Left cardiac atrium (tissue), 4 donors: Measurements from ENCODE around the gene RAPGEF2. TPM values are rescaled to one million over a fixed set of nuclear protein-coding genes. Genes with fewer than 3 reads are reported as not detected.
"Not testable (repeated sequence)": the region's sequence is repeated elsewhere in the genome, so short reads cannot be mapped to it uniquely, and the experiment has no call there.

Experiments
- ATAC-seq, 2 donors: fragments of 200-7000 bp; cut with Tn5 transposase; one replicate each; pipeline ENCODE4 v1.9.1; 2020; ENCODE audit warnings: mild to moderate bottlenecking in 2 of 2, moderate library complexity in 2 of 2
- DNase-seq: peaks from one replicate; pipeline ENCODE4 v3.0.0-alpha.2; 2020
- intact Hi-C, 2 donors: fragments of 100-400 bp; cut with DNase I; formaldehyde crosslinking; loops; one replicate each; pipeline versions ENCODE4 v1.14.1 to v1.15.1; 2022 to 2023
- total RNA-seq, 2 donors: library from RNA; stranded (reverse); fragmentation: NEBNext Ultra II Directional; extraction: Animal tissue kit (Norgen Biotek cat#: 25700); gene quantifications; one replicate each; pipeline ENCODE4 v1.2.1, GENCODE V29; 2021
- donor health status: DM: no; HTN: yes; CAD: no.
- donor health status: DM: no; HTN: yes; CAD: no; lungs with severe emphysema.
- donor health status: DM: yes; HTN: yes; CAD: no.
- donor health status: Dilated cardiomyopathy.

RAPGEF2 gene
- total RNA-seq, 2 donors from 2014 or later: 28.0 to 38.0 TPM

- intact Hi-C loops: no loop called here
- ATAC-seq: peak in 1 of 2 donors; percentile 62
- no peak for DNase-seq
Observed at GRCh38 chr4:159358226-159358625, 255.3 kb downstream of the RAPGEF2 start.

GRCh38 chr4:159360549-159360948, 257.7 kb downstream of the RAPGEF2 start:
- no peak for ATAC-seq
- intact Hi-C loops: no loop called here
- no peak for DNase-seq

- DNase-seq (no peak), ATAC-seq (no peak)
- intact Hi-C loops: no loop called here
Observed at GRCh38 chr4:159363361-159363760, 260.5 kb downstream of the RAPGEF2 start.

GRCh38 chr4:159366966-159367780, 264.3 kb downstream of the RAPGEF2 start:
- intact Hi-C loops: no loop called here
- ATAC-seq: no peak
- DNase-seq: no peak

GRCh38 chr4:159367781-159368080, 264.9 kb downstream of the RAPGEF2 start:
- ATAC-seq (no peak), DNase-seq (no peak)
- intact Hi-C loops: no loop called here

- ATAC-seq: no peak
- intact Hi-C loops: no loop called here
- DNase-seq: no peak
Observed at GRCh38 chr4:159368320-159368719, 265.4 kb downstream of the RAPGEF2 start.

GRCh38 chr4:159369256-159369655, 266.4 kb downstream of the RAPGEF2 start:
- DNase-seq: no peak
- intact Hi-C loops: no loop called here
- peak in 1 of 2 donors; percentile 26 for ATAC-seq

- DNase-seq: no peak
- intact Hi-C loops: no loop called here
- no peak for ATAC-seq
Observed at GRCh38 chr4:159370286-159370685, 267.4 kb downstream of the RAPGEF2 start.

GRCh38 chr4:159374749-159375530, 272.1 kb downstream of the RAPGEF2 start:
- DNase-seq (no peak), ATAC-seq (no peak)
- intact Hi-C loops: no loop called here

- ATAC-seq (no peak), DNase-seq (no peak)
- intact Hi-C loops: no loop called here
Observed at GRCh38 chr4:159376289-159376688, 273.4 kb downstream of the RAPGEF2 start.

- ATAC-seq: no peak
- DNase-seq: no peak
- intact Hi-C loops: no loop called here
Observed at GRCh38 chr4:159378056-159378616, 275.3 kb downstream of the RAPGEF2 start.

- intact Hi-C loops: not testable (repeated sequence)
Observed at GRCh38 chr4:159379064-159379463, 276.2 kb downstream of the RAPGEF2 start.

GRCh38 chr4:159379836-159380235, 277.0 kb downstream of the RAPGEF2 start:
- no peak for ATAC-seq
- intact Hi-C loops: no loop called here

More at GRCh38 chr4:159379064-159379463, 276.2 kb downstream of the RAPGEF2 start:
- not testable (repeated sequence) for ATAC-seq, DNase-seq

GRCh38 chr4:159382856-159383561, 280.1 kb downstream of the RAPGEF2 start:
- ATAC-seq: no peak
- no peak for DNase-seq
- intact Hi-C loops: no loop called here

More at GRCh38 chr4:159379836-159380235, 277.0 kb downstream of the RAPGEF2 start:
- no peak for DNase-seq

GRCh38 chr4:159383562-159383931, 280.7 kb downstream of the RAPGEF2 start:
- ATAC-seq (no peak), DNase-seq (no peak)
- intact Hi-C loops: no loop called here

GRCh38 chr4:159384017-159384416, 281.1 kb downstream of the RAPGEF2 start:
- DNase-seq (no peak), ATAC-seq (no peak)
- intact Hi-C loops: no loop called here

- ATAC-seq (no peak), DNase-seq (no peak)
- intact Hi-C loops: no loop called here
Observed at GRCh38 chr4:159384632-159385031, 281.8 kb downstream of the RAPGEF2 start.

- ATAC-seq (no peak), DNase-seq (no peak)
- intact Hi-C loops: no loop called here
Observed at GRCh38 chr4:159386620-159387019, 283.7 kb downstream of the RAPGEF2 start.

- DNase-seq (no peak), ATAC-seq (no peak)
- intact Hi-C loops: no loop called here
Observed at GRCh38 chr4:159389756-159390155, 286.9 kb downstream of the RAPGEF2 start.

GRCh38 chr4:159390648-159391047, 287.8 kb downstream of the RAPGEF2 start:
- no peak for DNase-seq
- ATAC-seq: peak in 1 of 2 donors; percentile 34
- intact Hi-C loops: no loop called here
